HEK293 (cell line): ENCODE data around the gene GCH1.

ENCODE experiments used
- SP3 ChIP-seq: fragments of 450-650 bp; formaldehyde crosslinking; IDR thresholded peaks from 2 replicates; pipeline ENCODE4 v1.5.1; 2016; ENCODE audit warnings: missing biosample characterization, missing genetic modification characterization
- ZBTB48 ChIP-seq: fragments of 450-650 bp; formaldehyde crosslinking; IDR thresholded peaks from 2 replicates; pipeline ENCODE4 v1.5.1; 2016; ENCODE audit warnings: missing biosample characterization, missing genetic modification characterization
- ZNF274 ChIP-seq, 2 experiments: fragments of 200-500 bp in 1 of 2; fragments of 450-650 bp in 1 of 2; sonication (Bioruptor generic) in 1 of 2; formaldehyde crosslinking in 1 of 2; IDR thresholded peaks; 2 replicates each; pipeline versions ENCODE4 v1.5.1 to v1.6.1; 2014 to 2016; ENCODE audit warnings: borderline replicate concordance in 1 of 2, inconsistent platforms in 1 of 2, low read length in 1 of 2, missing biosample characterization in 1 of 2, missing genetic modification characterization in 1 of 2
- ZNF350 ChIP-seq: fragments of 450-650 bp; formaldehyde crosslinking; IDR thresholded peaks from 2 replicates; pipeline ENCODE4 v1.5.0; 2017; ENCODE audit warnings: missing biosample characterization, mild to moderate bottlenecking, missing genetic modification characterization
- ZNF501 ChIP-seq: fragments of 450-650 bp; formaldehyde crosslinking; IDR thresholded peaks from 2 replicates; pipeline ENCODE4 v1.5.1; 2016; ENCODE audit warnings: missing biosample characterization, missing genetic modification characterization
- ZNF596 ChIP-seq: fragments of 450-650 bp; IDR thresholded peaks from 2 replicates; pipeline ENCODE4 v1.5.0; 2018; ENCODE audit warnings: missing biosample characterization, mild to moderate bottlenecking, missing genetic modification characterization, moderate library complexity
- TF ChIP-seq, protein P1 (sequence below): fragments of 450-650 bp; formaldehyde crosslinking; IDR thresholded peaks from 2 replicates; pipeline ENCODE4 v1.5.1; 2016; ENCODE audit warnings: missing biosample characterization, missing genetic modification characterization
- TF ChIP-seq, protein P2 (sequence below): fragments of 450-650 bp; formaldehyde crosslinking; conservative IDR thresholded peaks from 2 replicates; pipeline ENCODE4 v1.5.1; 2016; ENCODE audit warnings: low read depth, missing biosample characterization, missing genetic modification characterization
- TF ChIP-seq, protein P3 (sequence below): fragments of 450-650 bp; formaldehyde crosslinking; IDR thresholded peaks from 2 replicates; pipeline ENCODE4 v1.5.1; 2016; ENCODE audit warnings: missing biosample characterization, missing genetic modification characterization
- TF ChIP-seq, protein P4 (sequence below): fragments of 450-650 bp; formaldehyde crosslinking; IDR thresholded peaks from 2 replicates; pipeline ENCODE4 v1.5.1; 2016; ENCODE audit warnings: missing biosample characterization, missing genetic modification characterization, borderline replicate concordance

DNA sequence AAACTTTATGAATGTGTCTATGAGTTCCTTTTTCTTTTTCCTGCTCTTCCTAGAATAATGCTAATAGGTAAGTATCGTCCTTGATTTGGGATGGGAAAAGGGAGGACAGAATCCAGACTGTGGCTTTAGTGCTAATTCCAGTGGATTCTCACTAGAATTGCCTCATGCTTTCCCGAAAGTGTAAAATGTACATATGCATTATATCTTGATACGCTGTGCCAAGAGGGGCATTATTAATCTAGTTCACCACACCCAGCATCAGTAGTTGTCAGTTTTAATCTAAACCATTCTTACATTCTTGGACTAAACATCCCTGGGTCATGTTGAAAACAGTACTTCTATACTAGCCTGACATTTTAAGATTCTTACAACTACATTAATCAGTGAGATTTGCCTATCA, 49.3 kb downstream of the GCH1 start:
- TF ChIP-seq, protein P1, sequence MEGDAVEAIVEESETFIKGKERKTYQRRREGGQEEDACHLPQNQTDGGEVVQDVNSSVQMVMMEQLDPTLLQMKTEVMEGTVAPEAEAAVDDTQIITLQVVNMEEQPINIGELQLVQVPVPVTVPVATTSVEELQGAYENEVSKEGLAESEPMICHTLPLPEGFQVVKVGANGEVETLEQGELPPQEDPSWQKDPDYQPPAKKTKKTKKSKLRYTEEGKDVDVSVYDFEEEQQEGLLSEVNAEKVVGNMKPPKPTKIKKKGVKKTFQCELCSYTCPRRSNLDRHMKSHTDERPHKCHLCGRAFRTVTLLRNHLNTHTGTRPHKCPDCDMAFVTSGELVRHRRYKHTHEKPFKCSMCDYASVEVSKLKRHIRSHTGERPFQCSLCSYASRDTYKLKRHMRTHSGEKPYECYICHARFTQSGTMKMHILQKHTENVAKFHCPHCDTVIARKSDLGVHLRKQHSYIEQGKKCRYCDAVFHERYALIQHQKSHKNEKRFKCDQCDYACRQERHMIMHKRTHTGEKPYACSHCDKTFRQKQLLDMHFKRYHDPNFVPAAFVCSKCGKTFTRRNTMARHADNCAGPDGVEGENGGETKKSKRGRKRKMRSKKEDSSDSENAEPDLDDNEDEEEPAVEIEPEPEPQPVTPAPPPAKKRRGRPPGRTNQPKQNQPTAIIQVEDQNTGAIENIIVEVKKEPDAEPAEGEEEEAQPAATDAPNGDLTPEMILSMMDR (tag by site-specific recombination) = no peak
- TF ChIP-seq ZNF274 (IDR thresholded peaks at IDR 0.05; ENCODE audit: low read length) (no peak), ZNF274 (tag by site-specific recombination; IDR thresholded peaks at IDR 0.05; ENCODE audit: borderline replicate concordance) (no peak), ZNF350 (tag by site-specific recombination) (no peak), SP3 (tag by site-specific recombination) (no peak), ZNF501 (tag by site-specific recombination) (no peak), ZBTB48 (tag by site-specific recombination) (no peak), ZNF596 (no peak)
- TF ChIP-seq, protein P2, sequence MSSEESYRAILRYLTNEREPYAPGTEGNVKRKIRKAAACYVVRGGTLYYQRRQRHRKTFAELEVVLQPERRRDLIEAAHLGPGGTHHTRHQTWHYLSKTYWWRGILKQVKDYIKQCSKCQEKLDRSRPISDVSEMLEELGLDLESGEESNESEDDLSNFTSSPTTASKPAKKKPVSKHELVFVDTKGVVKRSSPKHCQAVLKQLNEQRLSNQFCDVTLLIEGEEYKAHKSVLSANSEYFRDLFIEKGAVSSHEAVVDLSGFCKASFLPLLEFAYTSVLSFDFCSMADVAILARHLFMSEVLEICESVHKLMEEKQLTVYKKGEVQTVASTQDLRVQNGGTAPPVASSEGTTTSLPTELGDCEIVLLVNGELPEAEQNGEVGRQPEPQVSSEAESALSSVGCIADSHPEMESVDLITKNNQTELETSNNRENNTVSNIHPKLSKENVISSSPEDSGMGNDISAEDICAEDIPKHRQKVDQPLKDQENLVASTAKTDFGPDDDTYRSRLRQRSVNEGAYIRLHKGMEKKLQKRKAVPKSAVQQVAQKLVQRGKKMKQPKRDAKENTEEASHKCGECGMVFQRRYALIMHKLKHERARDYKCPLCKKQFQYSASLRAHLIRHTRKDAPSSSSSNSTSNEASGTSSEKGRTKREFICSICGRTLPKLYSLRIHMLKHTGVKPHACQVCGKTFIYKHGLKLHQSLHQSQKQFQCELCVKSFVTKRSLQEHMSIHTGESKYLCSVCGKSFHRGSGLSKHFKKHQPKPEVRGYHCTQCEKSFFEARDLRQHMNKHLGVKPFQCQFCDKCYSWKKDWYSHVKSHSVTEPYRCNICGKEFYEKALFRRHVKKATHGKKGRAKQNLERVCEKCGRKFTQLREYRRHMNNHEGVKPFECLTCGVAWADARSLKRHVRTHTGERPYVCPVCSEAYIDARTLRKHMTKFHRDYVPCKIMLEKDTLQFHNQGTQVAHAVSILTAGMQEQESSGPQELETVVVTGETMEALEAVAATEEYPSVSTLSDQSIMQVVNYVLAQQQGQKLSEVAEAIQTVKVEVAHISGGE = no peak
- TF ChIP-seq, protein P3, sequence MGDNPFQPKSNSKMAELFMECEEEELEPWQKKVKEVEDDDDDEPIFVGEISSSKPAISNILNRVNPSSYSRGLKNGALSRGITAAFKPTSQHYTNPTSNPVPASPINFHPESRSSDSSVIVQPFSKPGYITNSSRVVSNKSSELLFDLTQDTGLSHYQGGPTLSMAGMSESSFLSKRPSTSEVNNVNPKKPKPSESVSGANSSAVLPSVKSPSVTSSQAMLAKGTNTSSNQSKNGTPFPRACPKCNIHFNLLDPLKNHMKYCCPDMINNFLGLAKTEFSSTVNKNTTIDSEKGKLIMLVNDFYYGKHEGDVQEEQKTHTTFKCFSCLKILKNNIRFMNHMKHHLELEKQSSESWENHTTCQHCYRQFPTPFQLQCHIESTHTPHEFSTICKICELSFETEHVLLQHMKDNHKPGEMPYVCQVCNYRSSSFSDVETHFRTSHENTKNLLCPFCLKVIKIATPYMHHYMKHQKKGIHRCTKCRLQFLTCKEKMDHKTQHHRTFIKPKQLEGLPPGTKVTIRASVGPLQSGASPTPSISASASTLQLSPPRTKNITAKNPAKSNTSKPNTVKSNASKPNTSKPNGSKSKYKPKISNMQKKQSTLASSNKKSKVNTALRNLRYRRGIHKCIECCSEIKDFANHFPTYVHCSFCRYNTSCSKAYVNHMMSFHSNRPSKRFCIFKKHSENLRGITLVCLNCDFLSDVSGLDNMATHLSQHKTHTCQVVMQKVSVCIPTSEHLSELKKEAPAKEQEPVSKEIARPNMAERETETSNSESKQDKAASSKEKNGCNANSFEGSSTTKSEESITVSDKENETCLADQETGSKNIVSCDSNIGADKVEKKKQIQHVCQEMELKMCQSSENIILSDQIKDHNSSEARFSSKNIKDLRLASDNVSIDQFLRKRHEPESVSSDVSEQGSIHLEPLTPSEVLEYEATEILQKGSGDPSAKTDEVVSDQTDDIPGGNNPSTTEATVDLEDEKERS (tag by site-specific recombination) = no peak
- TF ChIP-seq, protein P4, sequence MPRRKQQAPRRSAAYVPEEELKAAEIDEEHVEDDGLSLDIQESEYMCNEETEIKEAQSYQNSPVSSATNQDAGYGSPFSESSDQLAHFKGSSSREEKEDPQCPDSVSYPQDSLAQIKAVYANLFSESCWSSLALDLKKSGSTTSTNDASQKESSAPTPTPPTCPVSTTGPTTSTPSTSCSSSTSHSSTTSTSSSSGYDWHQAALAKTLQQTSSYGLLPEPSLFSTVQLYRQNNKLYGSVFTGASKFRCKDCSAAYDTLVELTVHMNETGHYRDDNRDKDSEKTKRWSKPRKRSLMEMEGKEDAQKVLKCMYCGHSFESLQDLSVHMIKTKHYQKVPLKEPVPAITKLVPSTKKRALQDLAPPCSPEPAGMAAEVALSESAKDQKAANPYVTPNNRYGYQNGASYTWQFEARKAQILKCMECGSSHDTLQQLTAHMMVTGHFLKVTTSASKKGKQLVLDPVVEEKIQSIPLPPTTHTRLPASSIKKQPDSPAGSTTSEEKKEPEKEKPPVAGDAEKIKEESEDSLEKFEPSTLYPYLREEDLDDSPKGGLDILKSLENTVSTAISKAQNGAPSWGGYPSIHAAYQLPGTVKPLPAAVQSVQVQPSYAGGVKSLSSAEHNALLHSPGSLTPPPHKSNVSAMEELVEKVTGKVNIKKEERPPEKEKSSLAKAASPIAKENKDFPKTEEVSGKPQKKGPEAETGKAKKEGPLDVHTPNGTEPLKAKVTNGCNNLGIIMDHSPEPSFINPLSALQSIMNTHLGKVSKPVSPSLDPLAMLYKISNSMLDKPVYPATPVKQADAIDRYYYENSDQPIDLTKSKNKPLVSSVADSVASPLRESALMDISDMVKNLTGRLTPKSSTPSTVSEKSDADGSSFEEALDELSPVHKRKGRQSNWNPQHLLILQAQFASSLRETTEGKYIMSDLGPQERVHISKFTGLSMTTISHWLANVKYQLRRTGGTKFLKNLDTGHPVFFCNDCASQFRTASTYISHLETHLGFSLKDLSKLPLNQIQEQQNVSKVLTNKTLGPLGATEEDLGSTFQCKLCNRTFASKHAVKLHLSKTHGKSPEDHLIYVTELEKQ (tag by site-specific recombination) = no peak
